Measurements from ENCODE around the gene ZNF837.

ZNF837 gene

GRCh38 chr19:58374200-58374599 lies 6.6 kb downstream of the ZNF837 start:
- H3K9ac ChIP-seq = no peak overlapping the region
- no peak overlapping the region for H3K27ac ChIP-seq
- H3K4me1 ChIP-seq (ENCODE audit: low read depth, poor library complexity, severe bottlenecking) = no peaks in the 10 kb centered on the region
- H3K79me2 ChIP-seq (ENCODE audit: insufficient read depth, low read depth) = no peaks in the 10 kb centered on the region
- TF ChIP-seq CTCF (conservative IDR thresholded peaks at IDR 0.05; ENCODE audit: low read depth, low read length) = no peak
- H3K4me3 ChIP-seq (IDR thresholded peaks at IDR 0.05; ENCODE audit: insufficient read depth, low read depth, low read length) = no peak overlapping the region
- no peaks in the 10 kb centered on the region; the same call in 1 of the 2 replicates for H3K27me3 ChIP-seq (ENCODE audit: insufficient read depth, low read depth)
- H2AFZ ChIP-seq (ENCODE audit: low read depth) = no peak overlapping the region
- H4K20me1 ChIP-seq (ENCODE audit: insufficient read depth) = no peaks in the 10 kb centered on the region
- H3K4me2 ChIP-seq = no peak overlapping the region
- H3K36me3 ChIP-seq (ENCODE audit: insufficient read depth) = no peaks in the 10 kb centered on the region

GRCh38 chr19:58372311-58373133 lies 8.3 kb downstream of the ZNF837 start:
- Histone ChIP-seq H3K27me3 (ENCODE audit: insufficient read depth, low read depth) (no peaks in the 10 kb centered on the region; the same call in 1 of the 2 replicates), H3K9ac (no peak overlapping the region), H3K4me3 (IDR thresholded peaks at IDR 0.05; ENCODE audit: insufficient read depth, low read depth, low read length) (no peak overlapping the region), H3K36me3 (ENCODE audit: insufficient read depth) (no peaks in the 10 kb centered on the region), H2AFZ (ENCODE audit: low read depth) (no peak overlapping the region), H3K4me1 (ENCODE audit: low read depth, poor library complexity, severe bottlenecking) (no peaks in the 10 kb centered on the region), H3K4me2 (no peak overlapping the region), H3K27ac (no peak overlapping the region), H3K79me2 (ENCODE audit: insufficient read depth, low read depth) (no peaks in the 10 kb centered on the region), H4K20me1 (ENCODE audit: insufficient read depth) (no peaks in the 10 kb centered on the region)
- no peak for TF ChIP-seq CTCF (conservative IDR thresholded peaks at IDR 0.05; ENCODE audit: low read depth, low read length)

- Histone ChIP-seq H3K9ac (no peak overlapping the region), H3K27me3 (ENCODE audit: insufficient read depth, low read depth) (no peaks in the 10 kb centered on the region; the same call in 1 of the 2 replicates)
Observed at GRCh38 chr19:58368561-58369360, 12.1 kb downstream of the ZNF837 start.

More at GRCh38 chr19:58368561-58369360, 12.1 kb downstream of the ZNF837 start:
- Histone ChIP-seq H2AFZ (ENCODE audit: low read depth) (no peak overlapping the region), H4K20me1 (ENCODE audit: insufficient read depth) (no peaks in the 10 kb centered on the region), H3K4me3 (IDR thresholded peaks at IDR 0.05; ENCODE audit: insufficient read depth, low read depth, low read length) (no peak overlapping the region), H3K4me1 (ENCODE audit: low read depth, poor library complexity, severe bottlenecking) (no peaks in the 10 kb centered on the region), H3K4me2 (no peak overlapping the region), H3K27ac (no peak overlapping the region), H3K79me2 (ENCODE audit: insufficient read depth, low read depth) (no peaks in the 10 kb centered on the region), H3K36me3 (ENCODE audit: insufficient read depth) (no peaks in the 10 kb centered on the region)
- TF ChIP-seq CTCF (conservative IDR thresholded peaks at IDR 0.05; ENCODE audit: low read depth, low read length) = no peak

All from KMS-11 (cell line).